Endothelial cell (in vitro differentiated cells): ENCODE results near the gene FRK. TPM values are rescaled to one million over a fixed set of nuclear protein-coding genes. Genes with fewer than 3 reads are reported as not detected.

Experiments used
- DNase-seq: peaks from one replicate; pipeline ENCODE4 v3.0.0; 2021; ENCODE audit warnings: low spot score
- H3K27ac Mint-ChIP-seq: one replicate; pipeline ENCODE4 v1.8.0; 2021; ENCODE audit warnings: mixed read lengths, inconsistent platforms; ENCODE audit not compliant: unreplicated experiment
- H3K27me3 Mint-ChIP-seq: one replicate; pipeline ENCODE4 v1.8.0; 2021; ENCODE audit warnings: mild to moderate bottlenecking, moderate library complexity, mixed read lengths, inconsistent platforms; ENCODE audit not compliant: unreplicated experiment
- H3K36me3 Mint-ChIP-seq: one replicate; pipeline ENCODE4 v1.8.0; 2021; ENCODE audit warnings: mild to moderate bottlenecking, low read depth, mixed read lengths, inconsistent platforms; ENCODE audit not compliant: unreplicated experiment
- H3K4me1 Mint-ChIP-seq: one replicate; pipeline ENCODE4 v1.8.0; 2021; ENCODE audit warnings: mild to moderate bottlenecking, mixed read lengths, inconsistent platforms; ENCODE audit not compliant: unreplicated experiment
- H3K4me3 Mint-ChIP-seq: one replicate; pipeline ENCODE4 v1.8.0; 2021; ENCODE audit warnings: mild to moderate bottlenecking, mixed read lengths, inconsistent platforms; ENCODE audit not compliant: unreplicated experiment
- H3K9me3 Mint-ChIP-seq: one replicate; pipeline ENCODE4 v1.8.0; 2021; ENCODE audit warnings: mixed read lengths, inconsistent platforms; ENCODE audit not compliant: unreplicated experiment
- total RNA-seq: library from RNA; stranded (reverse); fragmentation: NEBNext Ultra II Directional; extraction: Animal tissue kit (Norgen Biotek cat#: 25700); gene quantifications from one replicate; pipeline ENCODE4 v1.2.1, GENCODE V29; 2021; ENCODE audit not compliant: unreplicated experiment
- TF ChIP-seq, protein P1 (sequence below): fragments of 200-600 bp; sonication (generic); IDR thresholded peaks from one replicate; pipeline ENCODE4 v1.5.0; 2021; ENCODE audit warnings: antibody characterized with exemption; ENCODE audit not compliant: unreplicated experiment

The FRK gene
- total RNA-seq, 1 donor from 2014 or later: 0.08 TPM

DNA sequence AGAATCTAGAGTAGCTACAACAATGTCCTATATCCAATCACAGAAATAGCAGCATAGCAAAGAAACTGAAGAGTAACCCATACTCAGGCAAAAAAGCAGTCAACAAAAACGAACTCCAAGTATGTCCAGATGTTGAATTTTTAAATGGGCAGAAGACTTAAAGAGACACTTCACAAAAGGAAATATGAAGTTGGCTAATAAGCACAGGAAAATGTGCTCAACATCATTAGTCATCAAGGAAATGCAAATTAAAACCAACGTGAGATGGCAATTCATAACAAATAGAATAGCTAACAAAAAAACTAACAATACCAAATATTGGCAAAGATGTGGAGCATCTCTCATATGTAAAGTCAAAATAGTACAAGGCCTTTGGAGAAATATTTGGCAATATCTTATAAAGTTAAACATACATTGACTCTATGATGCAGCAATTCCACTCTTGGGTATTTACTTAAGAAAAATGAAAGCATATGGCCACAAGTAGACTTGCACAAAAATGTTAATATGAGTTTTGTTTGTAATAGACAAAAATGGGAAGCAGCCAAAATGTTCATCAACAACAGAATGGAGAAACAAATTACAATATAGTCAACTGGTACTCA is 37.7 kb downstream of the FRK start:
- Mint-ChIP-seq H3K27me3 (no peaks in the 10 kb centered on the region), H3K4me1 (peaks cover 2% of the 10 kb centered on the region), H3K36me3 (no peaks in the 10 kb centered on the region), H3K9me3 (no peaks in the 10 kb centered on the region), H3K4me3 (no peak overlapping the region), H3K27ac (no peak overlapping the region)
- TF ChIP-seq, protein P1, sequence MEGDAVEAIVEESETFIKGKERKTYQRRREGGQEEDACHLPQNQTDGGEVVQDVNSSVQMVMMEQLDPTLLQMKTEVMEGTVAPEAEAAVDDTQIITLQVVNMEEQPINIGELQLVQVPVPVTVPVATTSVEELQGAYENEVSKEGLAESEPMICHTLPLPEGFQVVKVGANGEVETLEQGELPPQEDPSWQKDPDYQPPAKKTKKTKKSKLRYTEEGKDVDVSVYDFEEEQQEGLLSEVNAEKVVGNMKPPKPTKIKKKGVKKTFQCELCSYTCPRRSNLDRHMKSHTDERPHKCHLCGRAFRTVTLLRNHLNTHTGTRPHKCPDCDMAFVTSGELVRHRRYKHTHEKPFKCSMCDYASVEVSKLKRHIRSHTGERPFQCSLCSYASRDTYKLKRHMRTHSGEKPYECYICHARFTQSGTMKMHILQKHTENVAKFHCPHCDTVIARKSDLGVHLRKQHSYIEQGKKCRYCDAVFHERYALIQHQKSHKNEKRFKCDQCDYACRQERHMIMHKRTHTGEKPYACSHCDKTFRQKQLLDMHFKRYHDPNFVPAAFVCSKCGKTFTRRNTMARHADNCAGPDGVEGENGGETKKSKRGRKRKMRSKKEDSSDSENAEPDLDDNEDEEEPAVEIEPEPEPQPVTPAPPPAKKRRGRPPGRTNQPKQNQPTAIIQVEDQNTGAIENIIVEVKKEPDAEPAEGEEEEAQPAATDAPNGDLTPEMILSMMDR: no peak
- DNase-seq: no peak

DNA sequence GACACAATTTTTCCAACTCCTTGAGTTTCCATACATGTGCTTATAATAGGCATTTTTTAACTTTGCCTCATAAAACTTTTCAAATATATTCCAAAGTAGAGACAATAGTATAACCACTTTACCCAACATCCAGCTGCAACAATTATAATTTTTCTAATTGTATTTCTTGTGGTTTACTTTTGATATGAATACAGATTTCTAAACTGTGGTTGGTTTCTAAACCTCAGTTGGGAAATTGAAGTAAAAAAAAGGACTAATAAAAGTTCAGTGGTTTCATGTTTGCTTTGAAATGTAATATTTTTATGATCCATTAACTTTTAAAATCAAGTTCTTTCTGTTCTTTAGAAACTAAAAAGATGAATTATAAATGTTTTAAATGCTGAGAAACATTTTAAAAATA is 40.0 kb downstream of the FRK start:
- Mint-ChIP-seq H3K36me3 (no peaks in the 10 kb centered on the region), H3K4me1 (peaks cover 2% of the 10 kb centered on the region), H3K9me3 (no peaks in the 10 kb centered on the region), H3K27me3 (no peaks in the 10 kb centered on the region), H3K4me3 (no peak overlapping the region), H3K27ac (no peak overlapping the region)
- TF ChIP-seq, protein P1: no peak
- DNase-seq: no peak

DNA sequence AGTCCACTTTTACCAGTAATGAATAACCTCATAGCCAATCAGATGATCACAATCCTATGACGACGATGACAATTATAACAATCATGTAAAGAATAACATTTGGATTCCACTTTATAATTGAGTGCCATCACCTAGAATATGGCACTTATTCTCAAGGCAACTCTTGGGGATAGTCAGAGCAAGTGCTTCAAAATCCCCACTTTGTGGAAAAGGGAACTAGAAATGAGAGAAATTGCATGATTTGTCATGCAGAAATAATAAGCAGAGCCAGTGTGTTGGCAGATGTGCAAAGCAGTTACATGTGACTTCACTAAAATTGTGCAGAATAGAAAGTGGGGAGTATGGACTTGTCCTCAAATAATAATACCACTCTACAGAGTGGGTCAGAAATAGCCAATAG is 41.3 kb downstream of the FRK start:
- TF ChIP-seq, protein P1: no peak
- Mint-ChIP-seq H3K4me1 (peaks cover 2% of the 10 kb centered on the region), H3K27ac (no peak overlapping the region), H3K4me3 (no peak overlapping the region), H3K27me3 (no peaks in the 10 kb centered on the region), H3K36me3 (no peaks in the 10 kb centered on the region), H3K9me3 (no peaks in the 10 kb centered on the region)
- no peak for DNase-seq

DNA sequence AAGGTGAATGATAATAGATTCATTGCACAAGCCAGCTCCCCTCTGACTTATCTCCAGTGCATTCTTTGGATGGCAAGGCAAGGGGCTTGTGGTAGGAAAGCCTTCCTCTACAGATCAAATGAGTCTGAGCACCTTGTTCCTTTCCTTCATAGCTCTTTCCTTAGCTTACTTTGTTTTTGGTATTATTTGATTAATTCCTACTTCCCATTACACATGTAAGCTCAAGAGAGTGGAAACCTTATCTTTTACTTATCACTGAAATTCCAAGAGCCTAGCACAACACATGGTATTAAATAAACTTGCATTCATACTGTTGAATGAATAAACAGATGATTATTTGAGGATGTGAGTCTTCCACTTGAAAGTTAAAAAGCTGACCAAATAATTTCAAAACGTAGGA is 41.7 kb downstream of the FRK start:
- H3K27me3 Mint-ChIP-seq: no peaks in the 10 kb centered on the region
- H3K4me3 Mint-ChIP-seq: no peak overlapping the region
- H3K4me1 Mint-ChIP-seq: peaks cover 2% of the 10 kb centered on the region
- H3K36me3 Mint-ChIP-seq: no peaks in the 10 kb centered on the region
- no peak overlapping the region for H3K27ac Mint-ChIP-seq
- DNase-seq: no peak
- TF ChIP-seq, protein P1: no peak
- H3K9me3 Mint-ChIP-seq: no peaks in the 10 kb centered on the region

DNA sequence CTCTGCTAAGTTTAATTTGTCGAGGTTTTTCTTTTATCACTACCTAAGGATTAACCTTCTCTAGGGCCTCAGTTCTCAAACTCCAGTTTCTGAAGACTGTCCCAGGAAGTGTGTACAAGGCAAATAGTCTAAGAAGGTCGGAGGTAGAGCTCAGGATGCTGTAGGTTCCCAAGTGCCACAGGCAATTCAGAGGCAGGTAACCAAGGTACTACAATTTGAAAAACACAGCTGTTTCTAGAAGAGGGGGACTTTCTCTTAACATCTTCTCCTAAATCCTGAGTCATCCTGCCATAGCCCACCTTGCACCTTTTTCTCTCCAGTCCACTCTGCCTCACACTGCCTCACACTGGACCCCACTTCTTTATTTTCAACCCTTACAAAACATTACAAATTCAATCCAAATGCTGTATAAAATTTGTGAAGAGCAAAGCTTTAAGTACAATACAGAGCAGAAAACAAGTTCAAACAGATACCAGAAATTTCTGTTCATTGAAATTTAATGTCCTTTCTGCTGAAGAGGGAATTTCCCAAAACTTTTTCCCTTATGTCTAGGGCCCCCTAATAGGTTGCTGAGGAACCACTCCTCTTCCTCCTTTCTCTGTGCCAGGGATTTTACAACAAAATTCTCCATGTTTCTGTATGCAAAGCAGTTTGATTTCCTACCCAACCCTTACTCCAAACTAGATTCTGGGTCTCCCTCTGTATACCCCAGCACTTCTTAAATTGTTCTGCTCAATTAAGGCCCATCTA is 43.0 kb downstream of the FRK start:
- TF ChIP-seq, protein P1: no peak
- no peaks in the 10 kb centered on the region for H3K4me1 Mint-ChIP-seq
- no peak overlapping the region for H3K27ac Mint-ChIP-seq
- no peak for DNase-seq
- no peaks in the 10 kb centered on the region for H3K36me3 Mint-ChIP-seq
- H3K9me3 Mint-ChIP-seq: no peaks in the 10 kb centered on the region
- no peak overlapping the region for H3K4me3 Mint-ChIP-seq
- no peaks in the 10 kb centered on the region for H3K27me3 Mint-ChIP-seq
